ENCODE data around the gene CRYAB.

- TF ChIP-seq CTCF (IDR thresholded peaks at IDR 0.05) (no peak), POLR2A (IDR thresholded peaks at IDR 0.05) (no peak)
Measured at GRCh38 chr11:111939836-111940604, 28.4 kb upstream of the CRYAB start.
